Activated T-cell treated with anti-CD3 and anti-CD28 coated beads for 4 hours (primary cell): ENCODE data around the gene FUT2.
"Not testable (repeated sequence)": the region's sequence is repeated elsewhere in the genome, so short reads cannot be mapped to it uniquely, and the experiment has no call there.

ENCODE experiments used
- DNase-seq: peaks from one replicate; pipeline ENCODE4 v3.0.0-alpha.2; 2020

The FUT2 gene

GRCh38 chr19:48708471-48708870 is 12.7 kb downstream of the FUT2 start:
- DNase-seq, result no peak

GRCh38 chr19:48711106-48711662 is 15.4 kb downstream of the FUT2 start:
- no peak for DNase-seq

DNA sequence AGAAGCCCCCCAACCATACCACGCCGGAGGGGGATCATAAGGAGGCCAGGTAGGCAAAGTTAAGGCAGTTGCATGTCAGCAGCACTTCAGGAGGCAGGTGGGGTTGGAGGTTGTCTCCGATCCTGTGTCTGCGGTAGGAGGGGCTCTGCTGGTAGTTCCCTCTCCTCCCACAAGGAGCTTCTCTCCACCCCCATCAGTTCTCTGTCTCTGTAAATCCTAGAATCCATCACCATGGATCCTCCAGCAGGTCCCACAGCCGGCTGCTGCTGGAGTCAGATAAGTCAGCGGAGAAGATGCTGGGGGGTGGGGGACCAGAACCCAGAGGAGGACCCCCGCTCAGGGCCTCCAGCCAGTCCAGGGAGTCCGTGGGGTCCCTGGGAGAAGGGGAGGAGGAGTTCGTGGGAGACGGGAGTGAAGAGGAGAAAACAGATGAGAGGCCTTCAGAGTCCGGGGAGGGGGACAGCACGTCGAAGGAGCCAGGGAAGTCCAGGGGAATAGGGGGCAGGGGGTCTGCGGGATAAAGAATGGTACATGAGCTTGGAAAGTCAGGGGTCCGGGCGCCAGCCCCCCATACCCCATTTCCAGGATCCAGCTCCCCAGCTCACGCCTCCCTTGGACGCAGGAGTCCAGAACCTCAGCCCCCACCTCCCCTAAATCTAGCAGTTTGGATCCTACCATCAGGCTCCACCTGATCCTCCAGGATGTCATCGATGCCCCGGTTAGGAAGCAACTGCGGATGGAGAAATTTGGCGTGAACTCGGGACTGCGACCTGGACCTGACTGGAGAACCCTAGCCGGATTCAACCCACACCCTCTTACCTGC is 17.5 kb downstream of the FUT2 start:
- DNase-seq, result no peak

GRCh38 chr19:48713864-48714755 is 18.3 kb downstream of the FUT2 start:
- DNase-seq, result peak; percentile 92

- DNase-seq, result no peak
These were observed 19.2 kb downstream of the FUT2 start for GRCh38 chr19:48714759-48715675.

GRCh38 chr19:48715681-48716171 is 20.0 kb downstream of the FUT2 start:
- DNase-seq, result no peak

DNA sequence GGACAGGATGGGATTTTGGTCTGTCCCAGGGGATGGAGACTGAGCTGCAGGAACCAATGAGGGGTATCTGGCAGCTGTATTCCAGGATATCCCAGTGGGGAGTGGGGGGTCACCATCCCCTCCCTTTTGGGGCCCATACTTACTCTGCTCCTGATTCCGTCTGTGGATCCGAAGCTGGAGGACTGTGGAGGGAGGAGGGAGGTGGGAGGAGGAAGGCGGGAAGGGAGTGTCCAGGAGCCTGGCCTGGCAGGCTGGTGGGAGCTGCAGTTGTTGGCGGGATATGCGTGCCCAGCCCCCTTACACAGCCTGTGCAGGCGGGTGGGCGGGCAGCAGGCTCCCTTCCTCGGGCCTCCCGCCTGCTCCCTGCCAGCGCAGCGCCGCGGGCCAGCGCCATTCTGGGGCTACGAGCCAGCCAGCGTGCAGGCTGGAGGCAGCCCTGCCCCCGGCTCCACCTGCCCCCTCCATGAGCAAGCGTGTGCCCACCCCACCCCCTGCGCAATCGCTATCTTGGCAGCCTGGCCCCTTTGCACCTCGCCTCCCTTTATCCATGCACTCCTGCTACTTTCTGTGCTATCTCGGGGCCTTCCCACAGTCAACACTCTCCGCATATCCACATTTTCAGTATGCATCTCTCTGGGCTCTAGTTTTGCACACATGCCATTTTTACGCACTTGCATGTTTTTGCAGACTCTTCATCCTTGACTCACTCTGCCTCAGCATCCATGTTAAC is 21.0 kb downstream of the FUT2 start:
- DNase-seq, result no peak

DNA sequence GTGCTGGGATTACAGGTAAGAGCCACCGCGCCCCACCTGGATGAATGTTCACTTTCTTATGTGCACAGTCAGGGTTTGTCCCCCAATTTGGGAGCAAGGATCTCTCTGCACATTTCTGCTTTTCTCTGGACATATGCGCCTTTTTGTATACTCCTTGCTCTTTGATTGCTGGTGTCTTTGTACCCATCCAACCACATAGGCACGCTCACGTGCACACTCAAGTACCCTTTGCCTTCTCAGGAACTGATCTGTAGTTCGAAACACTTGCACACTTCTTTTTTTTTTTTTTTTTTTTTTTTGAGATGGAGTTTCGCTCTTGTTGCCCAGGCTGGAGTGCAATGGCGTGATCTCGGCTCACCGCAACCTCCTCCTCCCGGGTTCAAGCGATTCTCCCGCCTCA is 22.3 kb downstream of the FUT2 start:
- DNase-seq, result not testable (repeated sequence)

DNA sequence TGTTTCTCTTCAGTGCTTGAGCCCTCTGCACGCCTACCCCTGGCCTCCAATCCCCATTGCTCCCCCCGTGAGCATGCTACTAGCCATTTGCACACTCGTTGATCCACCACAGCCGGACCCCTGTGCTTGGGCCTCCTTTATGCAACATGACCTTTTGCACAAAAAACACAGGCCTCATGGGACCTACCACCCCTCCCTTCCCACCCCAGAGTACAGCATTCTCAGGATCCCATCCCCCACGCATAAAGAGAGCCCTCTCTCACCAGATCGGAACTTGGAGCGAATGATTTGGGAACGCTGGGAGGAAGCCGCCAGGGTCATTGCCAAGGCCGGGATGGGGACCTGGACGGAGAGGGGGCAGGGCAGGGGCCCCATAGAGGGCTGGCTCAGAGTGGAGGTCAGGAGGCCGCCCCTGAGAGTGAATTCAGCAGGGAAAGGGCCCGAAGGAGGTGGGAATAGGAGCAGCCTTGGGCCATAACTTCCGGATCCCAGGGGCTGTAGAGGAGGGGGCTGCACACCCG is 23.0 kb downstream of the FUT2 start:
- DNase-seq, result no peak

- no peak for DNase-seq
These were observed 23.7 kb downstream of the FUT2 start, which contains the start of gene MAMSTR for GRCh38 chr19:48719263-48720171. Gene MAMSTR (minus strand): TSS chr19:48719725. CDS start chr19:48719031, 694 bp downstream.

DNA sequence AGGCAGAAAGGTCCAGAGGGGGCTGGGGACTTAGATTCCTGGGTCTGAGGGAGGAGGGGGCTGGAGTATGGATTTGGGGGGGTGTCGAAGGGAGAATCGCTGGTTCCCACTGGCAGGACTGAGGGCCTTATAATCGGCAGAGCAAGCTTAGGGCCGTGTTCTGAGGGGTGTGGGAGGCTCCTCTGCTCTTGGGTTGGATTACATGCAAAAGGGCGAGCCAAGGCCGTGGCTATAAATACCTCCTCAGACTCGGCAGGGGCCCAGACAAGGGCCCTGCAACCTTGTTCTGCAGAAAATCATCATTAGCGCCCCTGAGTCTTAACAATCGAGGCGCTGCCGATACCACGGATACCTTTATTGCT is 24.5 kb downstream of the FUT2 start:
- no peak for DNase-seq

DNA sequence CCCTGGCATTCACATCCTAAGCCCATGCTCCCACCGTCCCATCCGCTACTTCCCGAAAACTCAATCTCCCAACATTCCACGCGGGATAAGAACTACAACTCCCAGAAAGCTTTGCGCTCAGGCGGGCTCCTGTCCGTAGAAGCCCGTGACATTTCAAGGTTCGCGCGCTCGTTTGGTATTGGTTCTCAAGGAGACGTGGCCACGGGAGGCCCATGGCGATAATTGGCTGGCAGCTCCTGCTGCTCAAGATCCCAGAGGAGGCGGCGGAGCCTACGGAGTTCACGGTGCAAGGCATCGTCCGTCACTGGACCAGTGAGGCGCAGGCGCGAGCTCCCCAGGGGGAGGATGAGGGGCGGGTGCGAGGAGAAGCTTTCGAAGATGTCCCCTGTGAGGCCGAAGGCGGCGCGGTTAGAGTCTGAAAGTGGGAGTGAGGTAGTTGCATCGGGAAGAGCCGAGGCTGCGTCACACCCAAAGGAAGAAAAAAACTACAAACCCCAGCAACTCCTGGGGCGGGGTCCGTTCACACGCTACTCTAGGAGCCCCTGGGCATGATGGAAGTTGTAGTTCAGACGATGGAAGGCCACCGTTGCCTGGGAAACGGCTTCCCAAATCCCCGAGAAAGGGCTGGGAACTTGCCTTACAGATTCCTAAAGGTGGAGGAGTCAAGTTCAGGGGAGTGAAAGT is 25.0 kb downstream of the FUT2 start:
- peak; percentile 81 for DNase-seq

- no peak for DNase-seq
These were observed 26.5 kb downstream of the FUT2 start for GRCh38 chr19:48722196-48722708.

GRCh38 chr19:48724796-48725753 is 29.3 kb downstream of the FUT2 start:
- no peak for DNase-seq

DNA sequence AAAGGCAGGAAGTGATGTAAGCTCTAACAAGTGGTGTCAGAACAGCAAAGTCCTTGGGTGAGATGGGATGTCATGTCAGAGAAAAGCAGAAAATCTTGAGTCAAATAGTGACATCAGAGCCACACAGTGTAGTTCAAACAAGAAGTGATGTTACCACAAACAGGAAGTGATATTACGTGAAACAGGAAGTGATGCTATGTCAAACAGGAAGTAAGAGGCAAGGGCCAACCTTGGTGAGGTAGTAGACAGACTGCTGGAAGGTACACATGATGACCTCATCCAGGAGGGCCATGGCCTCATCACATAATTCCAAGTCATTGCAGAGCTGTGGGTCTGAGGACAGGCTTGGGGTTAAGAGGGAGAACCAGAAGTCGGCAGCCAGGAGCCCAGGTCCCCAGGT is 30.8 kb downstream of the FUT2 start:
- no peak for DNase-seq

GRCh38 chr19:48728911-48729664 is 33.3 kb downstream of the FUT2 start:
- DNase-seq, result no peak

DNA sequence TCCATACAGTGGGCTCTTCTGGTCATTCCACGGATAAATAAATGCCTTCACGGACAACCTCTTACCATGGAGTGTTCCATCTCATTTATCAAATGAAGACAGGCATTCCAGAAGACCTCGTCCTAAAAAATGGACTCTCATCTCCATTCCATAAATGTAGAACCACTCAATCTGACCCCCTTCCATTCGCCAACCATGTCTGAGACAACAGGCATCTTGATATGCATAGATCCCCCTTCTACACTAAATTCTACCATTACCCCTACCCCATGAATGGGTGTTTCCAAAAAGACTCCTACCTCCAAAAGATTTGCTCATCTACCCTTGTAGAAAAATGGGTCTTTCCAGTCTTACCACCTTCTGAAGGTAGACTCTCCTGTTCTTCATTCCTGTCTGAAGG is 35.7 kb downstream of the FUT2 start:
- no peak for DNase-seq
